Measurements from ENCODE around the gene MCRS1.
A peak's percentile ranks its signal among the peaks of the same experiment; 100 is the strongest.

Gene MCRS1

DNA sequence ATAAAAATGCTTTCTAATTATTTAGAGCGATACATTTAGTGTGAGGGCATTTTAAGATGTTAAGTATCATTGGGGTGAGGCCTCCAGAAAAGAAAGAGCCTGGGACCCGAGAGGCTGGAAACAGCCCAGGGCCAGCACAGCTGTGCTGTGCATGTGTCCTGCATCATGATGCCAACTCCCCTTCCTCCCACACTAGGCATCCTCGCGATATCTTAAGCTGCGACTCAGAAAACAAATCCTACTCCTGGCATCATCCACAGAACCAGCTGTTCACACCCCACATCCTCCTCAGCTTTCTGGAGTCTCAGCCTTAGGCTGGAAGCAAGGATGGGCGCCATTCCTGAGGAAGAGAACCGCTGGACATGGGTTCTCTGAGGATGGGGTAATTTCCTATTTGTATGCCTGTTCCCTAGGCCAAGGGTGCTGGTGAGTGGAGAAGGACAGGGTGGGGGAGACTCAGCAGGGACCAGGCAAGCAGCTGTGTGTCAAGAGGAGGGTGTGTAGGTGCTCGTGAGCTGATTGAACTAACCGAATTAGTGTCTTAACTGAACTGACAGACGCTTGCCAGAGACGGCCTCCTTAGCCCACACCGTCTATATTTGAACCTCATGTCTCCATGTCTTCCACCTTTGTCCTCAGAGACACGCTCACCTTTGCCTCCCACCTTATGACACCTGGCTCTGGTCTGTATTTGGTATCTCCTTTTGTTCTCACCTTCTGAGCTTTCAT lies 15.6 kb upstream of the MCRS1 start:
- DNase-seq (ENCODE audit: extremely low spot score, insufficient read length, low read depth) = no peak
- FAIRE-seq = no peak

DNA sequence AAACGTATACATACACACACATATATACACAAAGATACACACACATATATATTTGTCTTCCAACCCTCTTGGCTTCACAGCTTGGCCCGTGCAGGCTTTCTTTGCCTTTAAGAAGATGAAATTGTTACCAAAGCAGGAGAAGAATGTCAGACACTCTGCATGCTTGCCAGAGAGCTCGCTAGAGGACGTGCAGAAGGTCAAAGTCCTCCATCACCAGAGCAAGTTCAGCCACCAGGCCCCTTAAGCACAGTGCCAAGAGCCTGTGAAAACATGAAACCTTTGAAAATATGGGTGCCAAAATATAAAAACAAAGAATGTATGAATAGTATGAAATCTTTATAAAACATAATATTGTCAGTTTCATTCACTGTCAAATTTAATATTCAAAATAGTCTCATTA lies 14.9 kb upstream of the MCRS1 start:
- FAIRE-seq = no peak
- DNase-seq (ENCODE audit: extremely low spot score, insufficient read length, low read depth) = no peak

GRCh38 chr12:49582201-49582600 lies 14.3 kb upstream of the MCRS1 start:
- FAIRE-seq = no peak

GRCh38 chr12:49580572-49581535 lies 12.9 kb upstream of the MCRS1 start:
- DNase-seq (ENCODE audit: extremely low spot score, insufficient read length, low read depth) (peak; percentile 56), FAIRE-seq (peak; percentile 83)

More at GRCh38 chr12:49582201-49582600, 14.3 kb upstream of the MCRS1 start:
- DNase-seq (ENCODE audit: extremely low spot score, insufficient read length, low read depth) = no peak

GRCh38 chr12:49578471-49579112 lies 10.7 kb upstream of the MCRS1 start:
- no peak for DNase-seq (ENCODE audit: extremely low spot score, insufficient read length, low read depth)
- no peak for FAIRE-seq

GRCh38 chr12:49577589-49578315 lies 9.8 kb upstream of the MCRS1 start:
- DNase-seq (ENCODE audit: extremely low spot score, insufficient read length, low read depth) (no peak), FAIRE-seq (no peak)

GRCh38 chr12:49568442-49569162 lies 660 bp upstream of the MCRS1 start:
- DNase-seq (ENCODE audit: extremely low spot score, insufficient read length, low read depth) (no peak), FAIRE-seq (peak; percentile 31)

DNA sequence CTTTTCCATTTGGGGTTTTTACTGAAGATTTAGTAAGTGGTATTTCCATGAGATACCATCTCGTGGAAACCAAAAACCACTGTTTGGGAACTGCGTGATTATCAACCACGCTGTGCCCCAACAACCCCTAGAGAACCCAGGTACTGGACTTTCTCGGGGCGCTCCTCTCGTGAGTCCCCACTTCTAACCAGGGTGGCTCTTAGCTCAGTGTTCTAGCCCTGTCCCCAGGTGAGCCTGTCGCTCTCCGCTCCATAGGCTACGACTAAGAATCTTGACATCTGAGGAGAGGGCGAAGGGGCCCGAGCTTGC lies 686 bp downstream of the MCRS1 start:
- FAIRE-seq (no peak), DNase-seq (ENCODE audit: extremely low spot score, insufficient read length, low read depth) (no peak)

GRCh38 chr12:49566361-49566760 lies 1.6 kb downstream of the MCRS1 start:
- FAIRE-seq = no peak
- DNase-seq (ENCODE audit: extremely low spot score, insufficient read length, low read depth) = no peak

DNA sequence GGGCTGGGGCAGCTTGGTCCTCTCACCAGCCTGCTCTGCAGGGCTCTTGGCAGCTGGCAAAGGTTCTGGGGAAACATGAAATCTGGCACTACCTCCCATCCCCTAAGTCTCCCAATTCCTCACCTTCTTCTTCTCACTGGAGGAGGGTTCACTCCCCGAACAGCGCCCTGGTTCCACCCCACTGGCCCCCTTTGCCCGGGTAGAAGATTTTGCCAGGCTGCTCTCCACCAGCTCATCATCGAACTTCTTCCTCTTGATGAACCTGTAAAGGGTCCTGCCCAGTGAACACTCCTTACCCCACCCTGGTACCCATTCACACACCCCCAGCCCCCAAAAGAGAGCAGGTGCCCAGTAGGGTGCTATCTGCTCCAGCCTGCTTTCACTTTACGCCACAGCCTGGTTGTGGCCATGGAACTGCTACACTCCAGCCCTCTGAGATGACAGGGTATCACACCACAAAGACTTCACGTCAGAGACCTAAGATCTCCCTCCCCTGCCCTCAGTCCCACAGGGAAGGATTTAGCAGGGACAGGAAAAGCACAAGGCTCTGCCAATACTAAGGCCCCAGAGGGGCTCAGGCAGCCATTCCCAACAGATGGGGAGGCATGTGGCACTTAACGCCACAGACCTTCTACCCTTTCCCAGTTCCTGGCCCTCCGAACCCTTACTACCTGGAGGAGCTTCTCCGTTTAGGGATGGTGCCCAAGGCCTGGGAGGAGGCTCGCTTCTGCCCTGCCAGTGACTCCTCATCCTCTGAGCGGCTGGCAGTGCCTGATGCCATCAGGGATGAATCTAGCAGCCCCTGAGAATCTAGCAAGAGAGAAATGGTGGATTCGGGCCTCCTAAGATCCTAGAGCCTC lies 2.3 kb downstream of the MCRS1 start:
- no peak for DNase-seq (ENCODE audit: extremely low spot score, insufficient read length, low read depth)
- FAIRE-seq = no peak

GRCh38 chr12:49564686-49565405 lies 3.1 kb downstream of the MCRS1 start:
- DNase-seq (ENCODE audit: extremely low spot score, insufficient read length, low read depth) (no peak), FAIRE-seq (no peak)

- no peak for DNase-seq (ENCODE audit: extremely low spot score, insufficient read length, low read depth)
- FAIRE-seq = no peak
These were observed 3.8 kb downstream of the MCRS1 start for GRCh38 chr12:49563951-49564685.

DNA sequence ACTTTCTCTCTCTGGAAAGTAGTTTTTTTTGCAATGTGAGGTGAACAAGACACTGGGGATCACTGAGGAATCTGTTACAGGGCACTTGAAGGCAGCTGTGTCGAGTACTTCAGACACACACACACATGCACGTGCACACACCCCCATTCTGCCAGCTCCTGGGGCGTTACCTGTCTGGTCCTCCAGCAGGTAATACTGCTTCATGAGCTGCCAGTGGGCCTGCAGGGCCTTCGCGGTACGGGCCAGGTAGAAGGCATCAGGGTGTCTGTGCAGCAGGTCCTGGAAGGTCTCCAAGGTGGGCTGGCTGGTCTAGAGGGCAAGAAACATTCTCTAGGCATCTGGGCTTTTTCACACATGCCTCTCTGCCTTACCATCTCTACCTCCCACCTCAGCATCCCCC lies 5.1 kb downstream of the MCRS1 start:
- FAIRE-seq = no peak

GRCh38 chr12:49562233-49562632 lies 5.7 kb downstream of the MCRS1 start:
- FAIRE-seq (no peak), DNase-seq (ENCODE audit: extremely low spot score, insufficient read length, low read depth) (no peak)

More for the DNA sequence above, 5.1 kb downstream of the MCRS1 start:
- no peak for DNase-seq (ENCODE audit: extremely low spot score, insufficient read length, low read depth)

GRCh38 chr12:49560695-49561094 lies 7.2 kb downstream of the MCRS1 start:
- DNase-seq (ENCODE audit: extremely low spot score, insufficient read length, low read depth) (no peak), FAIRE-seq (no peak)

DNA sequence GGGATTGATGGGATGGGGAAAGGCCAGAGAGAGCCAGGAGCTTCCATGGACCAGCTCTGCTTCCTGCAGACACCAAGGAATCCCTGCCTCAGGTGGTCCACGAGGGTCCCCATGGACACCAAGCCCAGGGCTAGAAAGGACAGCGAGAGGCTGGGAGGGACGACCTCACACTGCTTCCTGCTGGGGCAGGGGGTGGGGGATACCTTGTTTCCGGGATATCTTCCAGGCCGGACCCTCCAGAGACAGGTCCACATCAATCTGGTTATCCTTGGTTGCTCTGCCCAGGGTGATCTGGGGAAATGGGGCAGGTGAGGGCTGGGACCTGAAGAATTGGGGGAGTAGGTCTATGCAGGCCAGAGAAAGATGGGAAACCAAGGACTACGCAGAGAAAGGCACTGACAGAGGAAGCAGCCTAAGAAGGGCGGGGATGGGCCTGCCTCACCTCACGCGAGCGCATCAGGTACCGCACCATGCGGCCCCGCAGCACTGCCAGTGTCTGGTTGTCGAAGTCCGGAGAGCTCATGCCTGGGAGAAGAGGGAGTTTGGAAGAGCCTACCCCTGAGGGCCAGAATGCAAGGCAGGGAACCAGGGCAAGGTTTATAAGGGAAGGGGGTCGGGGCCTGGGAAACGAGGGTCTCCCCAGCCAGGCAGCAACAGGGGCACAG lies 8.8 kb downstream of the MCRS1 start:
- DNase-seq (ENCODE audit: extremely low spot score, insufficient read length, low read depth) (no peak), FAIRE-seq (no peak)

DNA sequence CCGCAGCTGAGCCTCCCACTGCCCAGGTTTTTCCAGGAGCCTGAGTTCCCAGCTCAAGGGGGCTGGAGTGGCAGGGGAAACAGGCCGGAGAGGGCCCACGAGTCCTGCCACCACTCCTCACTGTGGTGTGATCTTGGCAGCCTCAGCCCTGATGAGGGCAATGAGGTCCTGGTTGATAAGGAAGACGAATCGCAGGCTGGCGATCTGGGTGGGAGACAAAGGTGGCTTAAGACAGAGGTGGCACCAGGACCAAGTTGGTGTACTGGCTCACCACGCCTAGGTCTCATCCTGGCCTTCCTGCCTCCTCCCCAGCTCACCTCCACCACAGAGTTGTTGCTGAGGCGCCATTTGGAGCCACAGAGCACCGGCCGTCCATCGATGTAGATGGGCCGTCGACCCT lies 9.4 kb downstream of the MCRS1 start:
- FAIRE-seq (no peak), DNase-seq (ENCODE audit: extremely low spot score, insufficient read length, low read depth) (no peak)

Measured in GM18507 (cell line).